Activated T-cell treated with anti-CD3 and anti-CD28 coated beads, Interleukin-2, amount 50 U/mL, for 48 hours (primary cell): Measurements from ENCODE around the gene NFKBIE.

Source experiments
- DNase-seq, 2 experiments: peaks; one replicate each; pipeline ENCODE4 v3.0.0-alpha.2; 2020

NFKBIE gene

DNA sequence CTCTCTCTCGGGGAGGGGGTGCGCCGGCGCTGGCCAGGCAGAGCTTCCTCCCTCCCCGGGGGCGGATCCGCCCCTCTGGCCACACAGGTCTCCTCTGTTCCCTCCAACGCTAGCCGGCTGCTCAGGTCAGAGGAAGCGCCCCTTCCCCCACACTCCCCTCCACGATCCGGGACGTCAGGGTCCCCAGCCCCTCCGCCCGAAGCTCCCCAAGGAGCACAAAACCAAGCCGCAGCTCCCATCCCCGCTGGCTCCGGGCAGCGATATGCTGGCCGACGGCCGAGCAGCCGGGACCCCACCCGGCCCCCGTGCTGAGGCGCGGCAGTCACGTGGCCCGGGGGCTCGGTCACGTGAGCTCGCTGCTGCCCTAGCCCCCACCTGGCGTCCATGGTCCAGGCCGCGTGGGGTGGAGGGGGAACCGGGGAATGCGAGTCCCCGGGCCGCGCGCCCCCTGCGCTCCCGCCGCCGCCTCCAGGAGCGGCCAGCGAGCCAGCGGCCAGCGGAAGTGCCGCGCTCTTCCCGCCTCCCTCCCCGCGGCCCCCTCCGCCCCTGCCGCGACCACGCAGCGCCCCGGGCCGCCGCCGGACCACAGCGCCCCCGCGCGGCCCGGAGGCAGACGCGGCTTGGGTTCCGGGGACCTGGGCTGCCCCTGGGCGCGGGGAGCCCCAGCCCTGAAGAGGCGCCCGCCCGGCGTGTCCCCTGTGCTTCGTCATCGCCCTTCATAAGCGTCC is 8.2 kb downstream of the NFKBIE start, which contains the start of gene SLC35B2:
Gene SLC35B2, minus strand, starts transcription at position 504 of the 728 bp plus-strand sequence. Its CDS starts 118 bp downstream, at position 386.
- DNase-seq = peak; percentile 73 to 81

DNA sequence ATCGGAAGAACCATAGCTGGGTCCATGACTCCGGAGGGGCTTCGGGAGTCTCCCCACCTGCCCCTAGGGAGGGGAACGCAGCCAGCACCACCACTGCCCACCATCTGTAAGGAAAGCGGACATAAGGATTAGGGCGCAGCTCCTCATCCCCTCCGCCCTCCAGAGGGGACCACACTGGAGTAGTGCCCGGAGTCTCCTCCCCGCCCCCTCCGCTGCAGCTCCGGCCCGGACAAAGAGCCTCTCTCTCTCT is 8.7 kb downstream of the NFKBIE start:
- DNase-seq = no peak

DNA sequence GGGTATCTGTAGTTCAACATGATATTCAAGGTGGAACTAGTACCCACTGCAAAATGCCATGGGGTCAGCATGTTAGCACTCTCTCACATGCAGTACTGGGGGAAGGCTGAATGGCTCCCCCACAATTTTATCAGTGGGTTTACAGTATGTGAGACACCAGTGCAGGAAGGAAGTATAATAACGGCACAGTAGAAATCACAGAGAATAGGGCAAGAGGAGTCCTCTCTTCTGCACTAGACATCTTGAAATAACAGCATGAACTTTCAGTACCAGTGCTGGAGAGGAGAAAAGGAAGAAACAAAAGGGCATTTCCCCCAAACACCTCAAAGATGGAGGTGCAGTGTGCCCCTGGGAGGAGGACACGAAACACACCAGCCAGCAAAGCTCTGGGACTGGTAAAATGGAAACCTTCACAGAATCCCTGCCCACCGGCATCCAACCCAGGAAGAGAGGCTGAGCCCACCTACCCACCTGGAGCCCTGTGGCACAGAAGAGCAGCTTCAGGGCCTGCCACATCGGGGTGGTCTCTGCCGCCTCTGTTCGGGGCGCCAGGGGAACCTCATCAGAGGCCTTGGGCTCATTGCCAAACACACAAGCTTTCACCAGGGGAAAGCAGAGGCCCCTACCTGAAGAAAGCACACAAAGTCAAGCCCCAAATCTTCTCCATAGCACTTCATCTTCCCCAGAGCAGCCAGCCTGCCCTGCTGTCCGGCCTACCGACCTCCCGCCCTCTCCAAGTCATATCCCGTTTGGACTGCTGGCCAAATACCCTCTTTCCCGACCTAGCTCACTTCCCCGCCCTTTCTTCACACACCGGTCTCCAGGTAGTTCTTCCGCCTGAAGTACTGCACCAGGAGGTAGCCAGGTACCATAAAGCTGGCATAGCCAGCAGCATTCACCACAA is 9.2 kb downstream of the NFKBIE start:
- DNase-seq = peak; percentile 59 to 63

DNA sequence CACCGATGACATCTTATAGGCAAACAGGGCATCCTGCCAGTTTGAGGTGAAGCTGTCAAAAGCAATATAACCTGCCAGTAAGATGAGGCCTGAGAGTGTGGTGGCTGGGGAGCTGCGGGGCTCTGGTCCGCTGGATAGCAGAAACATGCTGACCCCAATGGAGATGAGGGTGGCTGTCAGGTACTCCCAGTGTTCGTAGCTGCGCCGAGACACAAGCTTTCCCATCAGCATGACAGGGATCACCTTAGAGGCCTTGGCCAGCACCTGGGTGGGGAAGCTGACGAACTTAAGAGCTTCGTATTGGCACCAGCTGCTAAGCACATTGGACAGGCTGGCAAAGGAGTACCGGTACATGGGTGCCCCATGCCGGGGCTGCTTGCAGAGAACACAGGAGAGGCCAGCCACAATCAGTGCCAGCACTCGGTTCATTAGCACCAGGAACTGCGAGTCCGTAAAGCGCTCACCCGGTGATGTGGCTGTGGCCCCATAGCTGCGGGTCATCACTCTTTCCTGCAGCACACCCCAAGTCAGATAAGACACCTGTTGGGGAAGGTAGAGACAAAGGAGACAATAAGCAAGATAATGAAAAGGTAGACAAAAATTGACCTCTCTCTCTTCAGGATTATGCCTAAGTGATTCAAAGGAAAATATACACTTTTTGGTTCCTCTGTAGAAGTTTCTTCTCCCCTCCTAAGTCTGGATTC is 10.1 kb downstream of the NFKBIE start:
- DNase-seq = no peak

DNA sequence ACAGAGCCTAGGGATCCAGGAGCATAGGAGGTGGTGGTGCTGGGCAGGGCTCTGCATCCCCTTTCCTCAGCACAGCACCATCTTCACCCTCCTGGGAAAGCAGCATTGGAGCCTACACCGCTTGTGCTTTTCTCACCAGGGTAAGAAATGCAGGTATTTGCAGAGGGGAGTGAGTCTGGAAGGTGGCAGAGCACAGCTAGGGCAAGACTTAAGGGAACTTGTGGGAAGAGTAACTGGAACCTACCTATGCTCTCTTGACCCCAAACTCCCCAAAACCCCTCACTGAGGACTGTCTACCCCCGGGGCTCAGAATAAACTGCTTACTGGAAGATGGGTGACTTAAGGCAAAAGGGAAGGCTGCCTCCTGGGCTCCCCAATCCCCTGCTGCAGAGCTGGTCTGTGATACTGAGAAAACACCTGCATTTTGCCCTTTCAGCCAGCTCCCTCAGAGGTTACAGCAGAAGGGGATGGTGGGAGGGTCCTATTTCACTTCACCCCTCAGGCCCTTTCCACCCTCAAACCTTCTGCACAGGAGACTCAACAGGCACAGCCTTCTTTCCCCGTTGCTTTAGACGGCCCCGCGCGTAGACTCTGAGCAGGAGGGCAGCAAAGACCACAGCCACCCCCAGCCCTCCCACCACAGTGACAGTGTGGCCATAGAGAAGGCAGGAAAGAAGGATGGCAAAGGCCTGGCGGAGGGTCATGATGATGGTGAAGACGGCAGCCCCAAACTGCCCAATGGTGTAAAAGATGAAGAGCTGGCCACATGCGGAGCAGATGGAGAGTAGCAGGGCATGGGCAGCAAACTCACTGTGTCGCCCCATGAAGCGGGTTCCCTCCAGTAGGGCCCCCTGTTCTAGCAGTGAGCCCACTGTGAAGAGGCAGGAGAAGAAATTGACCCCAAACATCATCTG is 10.9 kb downstream of the NFKBIE start:
- DNase-seq = peak; percentile 76 to 79

DNA sequence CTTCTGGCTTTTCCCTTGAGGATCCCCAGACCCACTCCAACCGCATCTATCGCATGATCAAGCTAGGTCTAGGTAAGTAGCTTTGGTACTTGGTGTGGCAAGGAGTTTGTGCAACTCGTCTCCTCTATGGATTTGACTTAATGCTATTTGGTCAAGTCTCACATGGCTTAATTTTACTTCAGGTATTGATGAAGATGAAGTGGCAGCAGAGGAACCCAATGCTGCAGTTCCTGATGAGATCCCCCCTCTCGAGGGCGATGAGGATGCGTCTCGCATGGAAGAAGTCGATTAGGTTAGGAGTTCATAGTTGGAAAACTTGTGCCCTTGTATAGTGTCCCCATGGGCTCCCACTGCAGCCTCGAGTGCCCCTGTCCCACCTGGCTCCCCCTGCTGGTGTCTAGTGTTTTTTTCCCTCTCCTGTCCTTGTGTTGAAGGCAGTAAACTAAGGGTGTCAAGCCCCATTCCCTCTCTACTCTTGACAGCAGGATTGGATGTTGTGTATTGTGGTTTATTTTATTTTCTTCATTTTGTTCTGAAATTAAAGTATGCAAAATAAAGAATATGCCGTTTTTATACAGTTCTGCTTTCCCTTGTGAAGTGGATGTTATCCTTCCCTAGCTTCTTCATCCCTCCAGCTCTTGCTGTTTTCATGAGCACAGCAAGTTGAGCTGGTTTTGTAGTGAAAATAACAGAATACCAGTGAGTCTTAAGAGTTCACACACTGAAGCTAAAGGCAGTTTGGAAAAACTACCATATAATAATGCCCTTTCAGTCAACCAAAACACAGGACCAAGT is 11.8 kb downstream of the NFKBIE start:
- peak; percentile 73 to 77 for DNase-seq

DNA sequence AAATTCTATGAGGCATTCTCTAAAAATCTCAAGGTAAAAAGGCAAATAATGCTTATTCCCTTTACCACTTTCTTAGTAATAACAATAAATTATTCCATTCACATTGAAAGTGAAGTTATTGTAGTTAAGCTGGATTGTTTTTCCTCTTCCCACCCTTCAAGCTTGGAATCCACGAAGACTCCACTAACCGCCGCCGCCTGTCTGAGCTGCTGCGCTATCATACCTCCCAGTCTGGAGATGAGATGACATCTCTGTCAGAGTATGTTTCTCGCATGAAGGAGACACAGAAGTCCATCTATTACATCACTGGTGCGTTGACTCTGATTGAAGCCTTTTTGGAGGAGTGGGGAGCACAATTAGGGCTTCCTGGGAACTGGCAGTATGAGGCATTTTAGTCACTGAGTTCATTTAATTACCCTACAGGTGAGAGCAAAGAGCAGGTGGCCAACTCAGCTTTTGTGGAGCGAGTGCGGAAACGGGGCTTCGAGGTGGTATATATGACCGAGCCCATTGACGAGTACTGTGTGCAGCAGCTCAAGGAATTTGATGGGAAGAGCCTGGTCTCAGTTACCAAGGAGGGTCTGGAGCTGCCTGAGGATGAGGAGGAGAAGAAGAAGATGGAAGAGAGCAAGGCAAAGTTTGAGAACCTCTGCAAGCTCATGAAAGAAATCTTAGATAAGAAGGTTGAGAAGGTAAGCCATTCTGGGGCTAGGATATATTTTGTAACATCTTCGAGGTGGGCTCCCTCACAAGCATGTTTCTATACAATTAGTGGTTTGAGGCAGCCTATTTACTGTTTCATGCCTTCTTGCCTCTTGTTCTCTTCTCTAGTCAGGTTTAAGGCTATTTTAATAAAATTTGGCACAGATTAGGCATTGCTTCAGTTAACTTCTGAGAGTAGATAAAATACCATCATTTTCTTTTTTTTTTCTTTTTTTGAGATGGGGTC is 13.5 kb downstream of the NFKBIE start:
- no peak for DNase-seq

DNA sequence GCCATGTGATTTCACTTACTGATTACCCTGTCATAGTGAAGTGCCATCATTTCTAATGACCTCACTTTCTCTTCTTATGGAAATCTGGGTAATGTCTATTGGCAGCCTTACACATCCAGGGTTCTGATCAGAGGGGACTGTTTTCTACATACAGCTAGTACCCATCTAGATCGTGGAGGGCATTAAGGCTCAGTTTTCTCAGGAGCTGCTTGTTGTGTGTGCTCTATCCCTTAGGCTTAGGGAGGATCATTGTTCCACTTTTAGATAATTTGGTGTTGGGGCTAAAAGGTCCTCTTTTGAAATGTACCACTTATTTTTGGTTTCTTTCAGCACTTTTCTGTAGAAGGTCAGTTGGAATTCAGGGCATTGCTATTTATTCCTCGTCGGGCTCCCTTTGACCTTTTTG is 14.6 kb downstream of the NFKBIE start:
- DNase-seq = no peak

DNA sequence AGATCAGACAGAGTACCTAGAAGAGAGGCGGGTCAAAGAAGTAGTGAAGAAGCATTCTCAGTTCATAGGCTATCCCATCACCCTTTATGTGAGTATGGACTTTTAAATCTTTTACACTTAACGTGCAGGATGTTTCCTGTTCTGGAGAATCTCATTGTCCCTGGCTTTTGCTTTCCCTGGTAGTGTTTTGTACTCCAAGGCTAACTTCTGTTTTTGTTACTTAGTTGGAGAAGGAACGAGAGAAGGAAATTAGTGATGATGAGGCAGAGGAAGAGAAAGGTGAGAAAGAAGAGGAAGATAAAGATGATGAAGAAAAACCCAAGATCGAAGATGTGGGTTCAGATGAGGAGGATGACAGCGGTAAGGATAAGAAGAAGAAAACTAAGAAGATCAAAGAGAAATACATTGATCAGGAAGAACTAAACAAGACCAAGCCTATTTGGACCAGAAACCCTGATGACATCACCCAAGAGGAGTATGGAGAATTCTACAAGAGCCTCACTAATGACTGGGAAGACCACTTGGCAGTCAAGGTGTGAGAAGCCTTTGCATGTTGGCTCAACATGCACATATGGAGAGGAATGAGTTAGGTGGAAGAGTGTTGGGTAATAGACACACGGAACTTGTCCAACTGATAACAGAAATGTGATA is 15.2 kb downstream of the NFKBIE start:
- no peak for DNase-seq

DNA sequence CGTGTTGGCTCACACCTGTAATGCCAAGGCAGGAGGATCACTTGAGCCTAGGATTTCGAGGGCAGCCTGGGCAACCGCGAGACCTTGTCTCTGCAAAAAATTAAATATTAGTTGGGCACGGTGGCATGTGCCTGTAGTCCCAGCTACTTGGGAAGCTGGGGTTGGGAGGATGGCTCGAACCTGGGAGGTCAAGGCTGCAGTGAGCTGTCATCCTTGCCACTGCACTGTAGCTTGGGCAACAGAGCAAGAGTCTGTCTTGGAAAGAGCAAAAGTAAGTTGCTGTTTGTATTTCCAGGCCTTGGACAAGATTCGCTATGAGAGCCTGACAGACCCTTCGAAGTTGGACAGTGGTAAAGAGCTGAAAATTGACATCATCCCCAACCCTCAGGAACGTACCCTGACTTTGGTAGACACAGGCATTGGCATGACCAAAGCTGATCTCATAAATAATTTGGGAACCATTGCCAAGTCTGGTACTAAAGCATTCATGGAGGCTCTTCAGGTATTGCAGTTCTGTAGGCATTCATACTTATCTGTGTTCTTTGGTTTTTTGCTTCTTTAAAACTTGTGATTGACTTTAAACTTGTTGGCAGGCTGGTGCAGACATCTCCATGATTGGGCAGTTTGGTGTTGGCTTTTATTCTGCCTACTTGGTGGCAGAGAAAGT is 16.1 kb downstream of the NFKBIE start:
- DNase-seq = no peak

DNA sequence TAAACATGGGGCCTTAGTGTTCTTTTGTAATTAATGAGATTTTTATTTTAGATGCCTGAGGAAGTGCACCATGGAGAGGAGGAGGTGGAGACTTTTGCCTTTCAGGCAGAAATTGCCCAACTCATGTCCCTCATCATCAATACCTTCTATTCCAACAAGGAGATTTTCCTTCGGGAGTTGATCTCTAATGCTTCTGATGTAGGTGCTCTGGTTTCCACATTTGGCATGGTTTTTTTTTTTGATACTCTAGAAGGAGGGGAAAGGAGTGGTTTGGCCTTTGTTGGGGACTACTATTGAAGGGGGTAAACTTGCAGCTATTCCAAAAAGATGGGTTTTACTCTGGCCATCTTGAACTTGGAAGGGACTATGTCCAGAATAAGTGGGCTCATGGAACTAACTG is 16.8 kb downstream of the NFKBIE start:
- no peak for DNase-seq

DNA sequence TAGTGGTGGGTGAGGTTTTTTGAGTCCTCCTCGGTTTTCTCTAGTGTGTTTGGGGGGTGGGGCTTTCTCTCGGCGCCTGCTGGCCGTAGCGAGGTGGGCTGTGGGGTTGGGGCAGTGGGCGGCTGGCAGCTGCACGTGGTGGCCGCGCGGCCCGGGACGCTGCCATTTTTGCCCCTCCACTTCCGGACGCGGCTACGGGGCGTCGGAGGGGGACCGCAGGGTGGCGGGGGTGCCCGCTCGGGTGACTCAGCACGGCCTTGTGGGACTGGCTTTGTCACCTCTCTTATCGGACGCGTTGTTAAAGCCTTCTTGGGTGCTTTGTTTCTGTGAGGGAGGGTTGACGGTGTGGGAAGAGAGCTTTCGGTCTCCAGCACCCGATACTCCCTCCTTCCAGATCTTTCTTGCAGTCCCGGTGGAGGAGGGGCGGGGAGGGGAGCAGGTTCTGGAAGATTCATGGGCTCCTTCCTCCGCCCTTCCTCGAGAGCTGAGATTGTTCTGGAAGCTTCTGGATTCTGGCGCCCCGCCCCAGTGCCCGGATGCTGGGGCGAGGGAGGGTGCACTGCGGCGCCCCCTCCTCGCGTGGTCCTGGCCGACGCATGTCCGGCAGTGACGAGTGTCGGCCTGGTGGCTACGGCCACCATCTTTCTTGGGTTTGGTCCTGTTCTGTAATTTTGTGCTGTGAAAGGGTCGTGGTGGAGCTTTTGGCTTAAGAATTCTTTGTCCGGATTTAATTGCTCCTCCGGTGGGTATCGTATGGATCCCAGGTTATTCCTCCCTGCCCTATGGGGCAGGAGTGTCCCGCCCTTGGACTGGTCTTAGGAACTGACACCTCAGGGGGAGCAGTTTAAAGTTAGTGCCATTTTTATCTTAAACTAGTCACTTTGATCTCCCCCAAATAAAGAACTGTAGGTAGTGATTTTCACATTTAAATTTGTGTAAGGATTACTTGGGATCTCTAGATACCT is 17.7 kb downstream of the NFKBIE start:
- peak; percentile 87 to 90 for DNase-seq

DNA sequence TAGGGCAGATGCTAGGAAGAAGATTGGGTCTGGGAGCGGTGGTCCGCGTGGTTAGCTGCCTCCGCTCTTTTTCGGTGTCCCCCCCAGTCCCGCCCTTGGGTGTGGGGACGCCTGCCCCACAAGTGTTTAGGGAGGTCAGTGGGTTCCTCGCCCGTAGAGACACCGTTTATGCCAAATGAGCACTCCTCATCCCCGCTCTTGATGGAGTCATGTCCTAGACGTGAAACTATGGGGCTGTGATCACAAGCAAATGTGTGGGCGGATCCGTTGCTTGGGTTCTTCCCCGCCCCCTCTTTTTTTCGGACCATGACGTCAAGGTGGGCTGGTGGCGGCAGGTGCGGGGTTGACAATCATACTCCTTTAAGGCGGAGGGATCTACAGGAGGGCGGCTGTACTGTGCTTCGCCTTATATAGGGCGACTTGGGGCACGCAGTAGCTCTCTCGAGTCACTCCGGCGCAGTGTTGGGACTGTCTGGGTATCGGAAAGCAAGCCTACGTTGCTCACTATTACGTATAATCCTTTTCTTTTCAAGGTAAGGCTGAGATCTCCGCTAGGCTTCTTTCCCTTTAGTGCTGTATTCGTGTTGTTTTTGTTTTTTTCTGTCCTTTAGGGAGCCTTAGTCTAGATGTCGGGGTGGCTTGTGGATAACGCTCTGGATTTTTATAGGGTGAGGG is 18.6 kb downstream of the NFKBIE start, which contains the start of gene HSP90AB1:
Gene HSP90AB1, plus strand, starts transcription at position 439 of the 675 bp plus-strand sequence. CDS start 1,529 bp downstream, outside the sequence.
- DNase-seq = peak; percentile 97 to 98

DNA sequence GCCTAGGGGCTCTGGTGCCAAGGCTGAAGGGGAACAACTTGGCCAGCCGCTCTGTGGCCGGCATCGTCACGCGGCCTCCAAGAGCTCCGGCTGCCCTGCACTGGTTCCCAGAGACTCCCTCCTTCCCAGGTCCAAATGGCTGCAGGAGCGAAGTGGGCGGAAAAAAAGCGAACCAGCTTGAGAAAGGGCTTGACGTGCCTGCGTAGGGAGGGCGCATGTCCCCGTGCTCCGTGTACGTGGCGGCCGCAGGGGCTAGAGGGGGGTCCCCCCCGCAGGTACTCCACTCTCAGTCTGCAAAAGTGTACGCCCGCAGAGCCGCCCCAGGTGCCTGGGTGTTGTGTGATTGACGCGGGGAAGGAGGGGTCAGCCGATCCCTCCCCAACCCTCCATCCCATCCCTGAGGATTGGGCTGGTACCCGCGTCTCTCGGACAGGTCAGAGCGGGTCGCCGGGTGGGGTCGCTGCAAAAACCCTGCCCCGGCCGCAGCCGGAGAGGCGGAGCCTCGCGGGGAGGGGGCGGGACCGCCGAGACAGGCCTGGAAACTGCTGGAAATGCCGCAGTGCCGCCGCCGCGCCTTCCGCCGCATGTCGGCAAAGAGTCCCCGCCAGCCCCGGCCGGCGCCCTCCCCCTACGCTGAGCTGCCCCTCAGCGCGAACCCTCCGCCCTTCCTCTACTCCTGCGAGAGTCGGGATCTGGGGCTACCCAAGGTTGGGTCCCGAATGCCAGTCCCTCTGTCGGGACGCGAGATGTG is 19.3 kb downstream of the NFKBIE start:
- peak; percentile 91 to 94 for DNase-seq

DNA sequence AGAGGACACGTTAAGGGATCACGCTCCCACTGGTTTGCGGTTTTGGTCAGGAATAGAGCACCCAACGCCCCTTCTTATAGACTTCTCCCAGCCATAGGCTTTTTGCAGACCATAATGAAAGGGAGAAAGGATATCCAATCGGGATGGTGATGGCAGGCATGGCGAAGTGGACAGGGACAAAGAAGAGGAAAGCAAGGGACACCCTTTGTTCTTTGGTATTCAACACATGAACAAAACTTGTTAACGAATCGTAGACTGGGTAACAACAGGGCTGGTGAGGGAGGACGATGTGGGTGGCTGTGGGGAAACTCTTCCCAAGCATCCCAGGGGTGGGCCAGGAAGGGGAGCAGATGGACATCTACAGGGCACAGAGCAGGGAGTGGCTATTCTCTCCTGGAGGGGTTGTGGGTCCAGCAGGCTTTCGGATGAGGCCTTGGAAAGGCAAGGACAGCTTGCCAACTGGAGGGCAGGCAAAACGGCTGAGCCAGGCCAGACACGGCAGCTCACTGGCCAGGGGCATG is 19.9 kb downstream of the NFKBIE start:
- no peak for DNase-seq

DNA sequence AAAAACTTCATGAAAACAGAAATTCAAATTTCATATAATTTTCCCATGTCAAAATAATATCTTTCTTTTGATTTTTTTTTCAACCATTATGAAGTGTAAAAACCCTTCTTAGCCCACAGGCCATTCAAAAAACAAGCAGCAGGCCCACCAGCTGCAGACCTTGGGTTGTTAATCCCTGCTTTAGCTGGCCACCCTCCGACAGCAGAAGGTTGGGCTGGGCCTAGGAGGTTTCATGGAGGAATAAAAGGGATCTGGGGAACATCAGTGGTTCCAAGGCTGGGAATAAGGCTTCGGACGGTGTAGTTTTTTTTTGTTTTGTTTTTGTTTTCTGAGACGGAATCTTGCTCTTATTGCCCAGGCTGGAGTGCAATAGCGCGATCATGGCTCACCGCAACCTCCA is 22.0 kb downstream of the NFKBIE start:
- DNase-seq = no peak
